ENCODE data around the gene ASB17. TPM values are rescaled to one million over a fixed set of nuclear protein-coding genes. Genes with fewer than 3 reads are reported as not detected.

Gene ASB17
- total RNA-seq, 1 experiment from 2014 or later: not detected

- no peak for DNase-seq (ENCODE audit: low read depth, low spot score)
- in situ Hi-C loops (cut with HindIII; ENCODE audit: low pct_unique_long_range_greater_than_20kb, low sequenced_read_pairs): no loop called here
Measured at GRCh38 chr1:75879985-75880384, 52.2 kb downstream of the ASB17 start.

- in situ Hi-C loops (cut with HindIII; ENCODE audit: low pct_unique_long_range_greater_than_20kb, low sequenced_read_pairs): no loop called here
- peak; percentile 58 for DNase-seq (ENCODE audit: low read depth, low spot score)
Measured at GRCh38 chr1:75870951-75871350, 61.3 kb downstream of the ASB17 start.

Other genes starting within 250 kb of the ASB17 start
- 65.8 and 74.9 TPM in 2 replicates for gene ACADM, start 207.7 kb downstream of the ASB17 start, total RNA-seq (2014; rRNA removed; shearing (Covaris generic))
- gene RABGGTB, start 146.1 kb downstream of the ASB17 start, total RNA-seq (2014; rRNA removed; shearing (Covaris generic)): 173 and 192 TPM in 2 replicates
- gene MSH4, start 135.5 kb downstream of the ASB17 start, total RNA-seq (2014; rRNA removed; shearing (Covaris generic)): 0.08 and 0.16 TPM in 2 replicates
- 63.8 and 70.7 TPM in 2 replicates for gene ST6GALNAC3, start 142.3 kb upstream of the ASB17 start, total RNA-seq (2014; rRNA removed; shearing (Covaris generic))

Data from SK-MEL-5 (cell line).